B cell (primary cell): Measurements from ENCODE around the gene HAT1. TPM values are rescaled to one million over a fixed set of nuclear protein-coding genes. Genes with fewer than 3 reads are reported as not detected.

Experiments
- ATAC-seq: fragments of 200-7000 bp; cut with Tn5 transposase; one replicate; pipeline ENCODE4 v1.10.0; 2021; ENCODE audit warnings: low read depth, mild to moderate bottlenecking, moderate number of reproducible peaks, moderate library complexity
- CTCF ChIA-PET: fragments of 350-600 bp; sonication (Branson Sonifier 250); formaldehyde crosslinking; loops from one replicate; lab custom pipeline; 2021; ENCODE audit warnings: antibody characterized with exemption, inconsistent platforms; lab: Charles Lee
- POLR2A ChIA-PET: fragments of 350-600 bp; sonication (Branson Sonifier 250); formaldehyde crosslinking; loops from one replicate; lab custom pipeline; 2021; ENCODE audit warnings: antibody characterized with exemption; lab: Charles Lee
- DNase-seq: peaks from one replicate; pipeline ENCODE4 v3.0.0; 2013
- H2AFZ ChIP-seq: 2 replicates; pipeline ENCODE4 v1.6.1; 2012; ENCODE audit warnings: mild to moderate bottlenecking, low read depth, low read length; ENCODE audit not compliant: insufficient read depth, poor library complexity, severe bottlenecking
- H3K27ac ChIP-seq, 2 donors: 1 replicate in 1 of 2; 2 replicates in 1 of 2; pipeline ENCODE4 v1.5.1; 2012 to 2013; ENCODE audit warnings: low read length in 2 of 2, mild to moderate bottlenecking in 2 of 2, moderate library complexity in 1 of 2
- H3K27me3 ChIP-seq, 4 experiments: fragments of 200-600 bp in 1 of 4; sonication (generic) in 1 of 4; replicated peaks in 1 of 4; 1 replicate in 2 of 4; 2 replicates in 2 of 4; pipeline versions ENCODE4 v1.6.1 to v1.7.0; 2013 to 2016; ENCODE audit warnings: low read length in 3 of 4, mild to moderate bottlenecking in 2 of 4, mixed read lengths in 1 of 4, moderate library complexity in 1 of 4; ENCODE audit not compliant: insufficient read depth in 4 of 4, control insufficient read depth in 3 of 4; ENCODE audit errors: control extremely low read depth in 1 of 4
- H3K36me3 ChIP-seq, 2 experiments: replicated peaks in 1 of 2; 1 replicate in 1 of 2; 2 replicates in 1 of 2; pipeline versions ENCODE4 v1.6.1 to v1.7.1; 2013; ENCODE audit warnings: low read length in 1 of 2; ENCODE audit not compliant: insufficient read depth in 2 of 2, control insufficient read depth in 1 of 2; ENCODE audit errors: control extremely low read depth in 1 of 2, extremely low read depth in 1 of 2
- H3K4me1 ChIP-seq, 2 donors: fragments of 200-600 bp in 1 of 2; sonication (generic) in 1 of 2; 1 replicate in 1 of 2; 2 replicates in 1 of 2; pipeline versions ENCODE4 v1.5.1 to v1.6.1; 2013 to 2017; ENCODE audit warnings: low read length in 2 of 2; ENCODE audit not compliant: control insufficient read depth in 2 of 2, insufficient read depth in 2 of 2
- H3K4me2 ChIP-seq: replicated peaks from 2 replicates; pipeline ENCODE3; 2012; ENCODE audit warnings: mild to moderate bottlenecking, low read depth, low read length; ENCODE audit not compliant: poor library complexity, severe bottlenecking
- H3K4me3 ChIP-seq, 5 experiments: fragments of 200-600 bp in 1 of 5; sonication (generic) in 1 of 5; 1 replicate in 3 of 5; 2 replicates in 2 of 5; pipeline versions ENCODE4 v1.5.1 to v1.7.0; 2011 to 2016; ENCODE audit warnings: low read length in 4 of 5, mild to moderate bottlenecking in 4 of 5, low read depth in 2 of 5, control low read depth in 1 of 5, moderate library complexity in 1 of 5; ENCODE audit not compliant: insufficient read depth in 1 of 5; ENCODE audit errors: control extremely low read depth in 1 of 5, extremely low read depth in 1 of 5
- H3K79me2 ChIP-seq: fragments of 200-600 bp; sonication (generic); one replicate; pipeline ENCODE4 v1.6.0; 2016; ENCODE audit warnings: low read length; ENCODE audit not compliant: control insufficient read depth, insufficient read depth
- H3K9ac ChIP-seq: fragments of 200-600 bp; sonication (generic); 2 replicates; pipeline ENCODE4 v1.6.1; 2017; ENCODE audit warnings: mild to moderate bottlenecking, low read length, moderate library complexity
- H3K9me3 ChIP-seq, 3 donors: one replicate each; pipeline versions ENCODE4 v1.6.1 to v1.7.1; 2013; ENCODE audit warnings: low read length in 2 of 3; ENCODE audit not compliant: control insufficient read depth in 2 of 3, insufficient read depth in 1 of 3; ENCODE audit errors: control extremely low read depth in 1 of 3
- H4K20me1 ChIP-seq: 2 replicates; pipeline ENCODE4 v1.6.0; 2012; ENCODE audit warnings: mild to moderate bottlenecking, low read length; ENCODE audit not compliant: insufficient read depth, control insufficient read depth, poor library complexity, severe bottlenecking
- H3K27ac Mint-ChIP-seq: one replicate; pipeline ENCODE4 v1.8.0; 2021; ENCODE audit warnings: mixed read lengths
- H3K27me3 Mint-ChIP-seq: one replicate; pipeline ENCODE4 v1.8.0; 2021; ENCODE audit warnings: mixed read lengths
- H3K4me1 Mint-ChIP-seq: one replicate; pipeline ENCODE4 v1.8.0; 2021; ENCODE audit warnings: mixed read lengths
- H3K4me3 Mint-ChIP-seq: one replicate; pipeline ENCODE4 v1.8.0; 2021; ENCODE audit warnings: mixed read lengths
- H3K9me3 Mint-ChIP-seq: one replicate; pipeline ENCODE4 v1.8.0; 2022; ENCODE audit warnings: mixed read lengths; ENCODE audit not compliant: insufficient read depth
- EZH2 ChIP-seq: IDR thresholded peaks from 2 replicates; pipeline ENCODE4 v1.6.1; 2012; ENCODE audit warnings: borderline replicate concordance, low read depth, mild to moderate bottlenecking, moderate library complexity, low read length; ENCODE audit not compliant: insufficient read depth, poor library complexity, severe bottlenecking
- WGBS: methylation state at CpG from one replicate; pipeline ENCODE4 v1.1.5; 2013; ENCODE audit warnings: missing lambda C conversion rate; ENCODE audit not compliant: insufficient coverage; 5-methylcytosine and 5-hydroxymethylcytosine counted together
- intact Hi-C: fragments of 100-400 bp; cut with micrococcal nuclease; formaldehyde crosslinking; loops from one replicate; pipeline ENCODE4 v1.10.0; 2022
- polyA plus RNA-seq: library from polyadenylated mRNA; depleted of rRNA; stranded (reverse); fragments of >200 nt; gene quantifications from 2 replicates; pipeline ENCODE4 v1.2.3, GENCODE V29; 2012
- total RNA-seq, 2 donors: library from RNA; stranded (reverse); fragments of 120-200 nt in 1 of 2; gene quantifications; 1 replicate in 1 of 2; 2 replicates in 1 of 2; pipeline versions ENCODE4 v1.2.3 to v1.2.4, GENCODE V29; 2013 to 2022
- TF ChIP-seq, protein P1 (sequence below): fragments of 200-600 bp; IDR thresholded peaks from one replicate; pipeline ENCODE4 v1.8.0; 2022; ENCODE audit warnings: antibody characterized with exemption, mild to moderate bottlenecking

Gene HAT1
- total and polyA plus RNA-seq, 2 donors (not counting 1 experiment from before 2014, with no cell fraction given): 12.0 to 25.1 TPM

DNA sequence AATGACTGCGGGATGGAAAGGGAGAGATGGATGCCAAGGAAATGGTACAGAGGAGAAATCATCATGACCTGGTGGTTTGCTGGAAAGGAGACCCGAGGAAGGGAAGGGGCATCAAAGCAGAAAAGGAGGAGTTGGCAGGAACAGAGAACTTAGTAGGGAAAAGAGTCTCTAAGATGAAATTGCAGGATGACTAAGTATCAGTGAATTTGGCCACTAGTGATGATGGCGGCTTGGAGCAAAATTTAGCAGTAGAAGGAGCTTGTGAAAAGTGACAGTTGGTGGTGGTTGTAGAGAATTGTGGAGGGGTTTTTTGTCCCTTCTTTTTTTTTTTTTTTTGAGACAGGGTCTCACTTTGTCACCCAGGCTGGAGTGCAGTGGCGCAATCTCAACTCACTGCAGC, 87.6 kb downstream of the HAT1 start:
- Mint-ChIP-seq H3K4me1 (peaks cover 7% of the 10 kb centered on the region), H3K4me3 (no peak overlapping the region), H3K27me3 (no peaks in the 10 kb centered on the region), H3K9me3 (no peaks in the 10 kb centered on the region), H3K27ac (no peak overlapping the region)
- ChIA-PET POLR2A (no interaction called here), CTCF (no interaction called here)
- Histone ChIP-seq H4K20me1 (no peaks in the 10 kb centered on the region), H3K79me2 (peaks cover 12% of the 10 kb centered on the region), H3K4me1 (no peaks in the 10 kb centered on the region), H3K36me3 (no peaks in the 10 kb centered on the region), H3K27ac (no peak overlapping the region), H3K4me3 (no peak overlapping the region), H3K9me3 (no peaks in the 10 kb centered on the region), H2AFZ (no peak overlapping the region), H3K4me2 (no peak overlapping the region), H3K9ac (no peak overlapping the region), H3K27me3 (no peaks in the 10 kb centered on the region)
- 100% methylated on average over 3 of the region's 4 CpGs for WGBS
- ATAC-seq (no peak), DNase-seq (no peak)
- intact Hi-C loops: no loop called here
- no peak for TF ChIP-seq EZH2
- TF ChIP-seq, protein P1, sequence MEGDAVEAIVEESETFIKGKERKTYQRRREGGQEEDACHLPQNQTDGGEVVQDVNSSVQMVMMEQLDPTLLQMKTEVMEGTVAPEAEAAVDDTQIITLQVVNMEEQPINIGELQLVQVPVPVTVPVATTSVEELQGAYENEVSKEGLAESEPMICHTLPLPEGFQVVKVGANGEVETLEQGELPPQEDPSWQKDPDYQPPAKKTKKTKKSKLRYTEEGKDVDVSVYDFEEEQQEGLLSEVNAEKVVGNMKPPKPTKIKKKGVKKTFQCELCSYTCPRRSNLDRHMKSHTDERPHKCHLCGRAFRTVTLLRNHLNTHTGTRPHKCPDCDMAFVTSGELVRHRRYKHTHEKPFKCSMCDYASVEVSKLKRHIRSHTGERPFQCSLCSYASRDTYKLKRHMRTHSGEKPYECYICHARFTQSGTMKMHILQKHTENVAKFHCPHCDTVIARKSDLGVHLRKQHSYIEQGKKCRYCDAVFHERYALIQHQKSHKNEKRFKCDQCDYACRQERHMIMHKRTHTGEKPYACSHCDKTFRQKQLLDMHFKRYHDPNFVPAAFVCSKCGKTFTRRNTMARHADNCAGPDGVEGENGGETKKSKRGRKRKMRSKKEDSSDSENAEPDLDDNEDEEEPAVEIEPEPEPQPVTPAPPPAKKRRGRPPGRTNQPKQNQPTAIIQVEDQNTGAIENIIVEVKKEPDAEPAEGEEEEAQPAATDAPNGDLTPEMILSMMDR: no peak

DNA sequence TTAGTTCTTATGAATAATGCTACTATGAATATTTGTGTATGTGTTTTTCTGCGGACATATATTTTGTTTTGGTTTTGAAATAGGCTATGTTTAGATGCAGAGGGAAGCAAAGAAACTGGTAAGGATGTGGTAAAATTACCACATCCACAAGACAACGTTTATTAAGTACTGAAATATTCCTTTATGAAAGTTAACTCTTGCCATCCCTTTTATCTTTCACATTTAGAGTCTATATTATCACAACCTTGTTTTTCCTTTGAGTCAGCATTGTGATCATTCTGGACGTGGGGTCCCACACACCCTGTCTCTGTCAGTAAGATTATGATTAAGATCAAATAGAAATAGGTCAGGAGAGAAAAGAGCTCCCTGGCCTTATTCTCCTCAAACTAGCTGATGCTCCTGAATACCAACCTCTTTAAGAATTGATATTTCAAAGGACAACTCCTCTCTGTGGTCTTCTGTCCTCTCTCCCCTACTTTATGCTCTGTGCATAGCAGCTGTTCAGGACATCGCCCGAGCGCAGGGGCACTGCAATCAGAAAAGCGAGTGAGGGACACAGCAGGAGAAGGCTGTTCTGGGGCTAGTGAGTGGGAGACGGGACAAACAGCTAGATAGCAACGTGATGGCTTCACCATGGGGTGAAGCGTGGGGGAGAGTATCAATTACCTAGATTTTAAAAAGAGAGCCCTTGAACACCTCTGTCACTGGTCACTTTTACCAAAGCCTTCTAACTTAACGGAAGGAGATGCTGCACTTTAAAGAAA, 89.7 kb downstream of the HAT1 start:
- Histone ChIP-seq H2AFZ (no peak overlapping the region), H3K27ac (no peak overlapping the region), H3K79me2 (peaks cover 14% of the 10 kb centered on the region), H3K9ac (no peak overlapping the region), H3K4me3 (no peak overlapping the region), H3K36me3 (no peaks in the 10 kb centered on the region), H3K4me1 (no peaks in the 10 kb centered on the region), H4K20me1 (no peaks in the 10 kb centered on the region), H3K9me3 (no peaks in the 10 kb centered on the region), H3K4me2 (no peak overlapping the region), H3K27me3 (no peaks in the 10 kb centered on the region)
- CTCF ChIA-PET: no interaction called here
- WGBS: 94% methylated on average over 5 of the region's 11 CpGs
- POLR2A ChIA-PET: no interaction called here
- Mint-ChIP-seq H3K4me1 (peaks cover 7% of the 10 kb centered on the region), H3K4me3 (no peak overlapping the region), H3K27me3 (no peaks in the 10 kb centered on the region), H3K27ac (no peak overlapping the region), H3K9me3 (no peaks in the 10 kb centered on the region)
- DNase-seq: no peak
- intact Hi-C loops: no loop called here
- no peak for ATAC-seq
- no peak for TF ChIP-seq EZH2
